Memory B cell (primary cell): ENCODE results near the gene RHEBL1.

Experiments
- ATAC-seq: fragments of 150-1000 bp; cut with Tn5 transposase; 2 replicates; pipeline ENCODE4 v1.10.0; 2021; ENCODE audit warnings: low read depth, mild to moderate bottlenecking, moderate library complexity
- DNase-seq, 2 donors: peaks; one replicate each; pipeline ENCODE4 v3.0.0; 2022; ENCODE audit warnings: low spot score in 2 of 2
- H3K27ac Mint-ChIP-seq: one replicate; pipeline ENCODE4 v1.8.0; 2022; ENCODE audit warnings: mild to moderate bottlenecking, moderate library complexity, mixed read lengths
- H3K27me3 Mint-ChIP-seq: one replicate; pipeline ENCODE4 v1.8.0; 2022; ENCODE audit warnings: mixed read lengths
- H3K36me3 Mint-ChIP-seq: one replicate; pipeline ENCODE4 v1.8.0; 2022; ENCODE audit warnings: mild to moderate bottlenecking, mixed read lengths
- H3K4me1 Mint-ChIP-seq: one replicate; pipeline ENCODE4 v1.8.0; 2022; ENCODE audit warnings: mixed read lengths
- H3K4me3 Mint-ChIP-seq: one replicate; pipeline ENCODE4 v1.8.0; 2022; ENCODE audit warnings: mild to moderate bottlenecking, moderate library complexity, mixed read lengths
- H3K9me3 Mint-ChIP-seq: one replicate; pipeline ENCODE4 v1.8.0; 2022; ENCODE audit warnings: mixed read lengths

RHEBL1 gene

GRCh38 chr12:49054524-49054923 lies 15.3 kb downstream of the RHEBL1 start:
- no peak overlapping the region for H3K27ac Mint-ChIP-seq
- peaks cover 31% of the 10 kb centered on the region for H3K36me3 Mint-ChIP-seq
- ATAC-seq: no peak
- no peak for DNase-seq
- no peaks in the 10 kb centered on the region for H3K9me3 Mint-ChIP-seq
- H3K4me3 Mint-ChIP-seq: no peak overlapping the region
- peaks cover 60% of the 10 kb centered on the region for H3K4me1 Mint-ChIP-seq
- H3K27me3 Mint-ChIP-seq: no peaks in the 10 kb centered on the region

DNA sequence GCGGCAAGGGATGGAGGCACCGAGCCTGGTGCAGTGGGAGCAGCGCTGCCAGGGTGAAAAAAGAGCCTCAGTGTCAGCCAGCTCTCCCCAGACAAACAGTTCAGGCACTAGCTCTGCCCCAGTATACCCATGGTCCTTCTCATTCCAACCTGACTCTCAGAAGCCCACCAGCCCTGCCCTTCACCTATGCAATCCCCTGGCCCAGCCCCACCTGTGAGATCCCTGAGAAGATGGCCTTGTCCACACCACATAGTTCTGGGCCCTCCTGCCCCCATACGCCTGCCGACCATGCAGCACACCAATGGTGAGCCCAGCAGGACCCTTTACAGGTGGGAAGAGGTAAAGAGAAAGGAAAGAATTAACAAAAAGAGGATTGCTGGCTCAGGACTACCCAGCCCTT lies 15.7 kb downstream of the RHEBL1 start:
- Mint-ChIP-seq H3K4me1 (peaks cover 56% of the 10 kb centered on the region), H3K4me3 (no peak overlapping the region), H3K27me3 (no peaks in the 10 kb centered on the region), H3K27ac (no peak overlapping the region), H3K9me3 (no peaks in the 10 kb centered on the region), H3K36me3 (peaks cover 31% of the 10 kb centered on the region)
- no peak for DNase-seq
- no peak for ATAC-seq

DNA sequence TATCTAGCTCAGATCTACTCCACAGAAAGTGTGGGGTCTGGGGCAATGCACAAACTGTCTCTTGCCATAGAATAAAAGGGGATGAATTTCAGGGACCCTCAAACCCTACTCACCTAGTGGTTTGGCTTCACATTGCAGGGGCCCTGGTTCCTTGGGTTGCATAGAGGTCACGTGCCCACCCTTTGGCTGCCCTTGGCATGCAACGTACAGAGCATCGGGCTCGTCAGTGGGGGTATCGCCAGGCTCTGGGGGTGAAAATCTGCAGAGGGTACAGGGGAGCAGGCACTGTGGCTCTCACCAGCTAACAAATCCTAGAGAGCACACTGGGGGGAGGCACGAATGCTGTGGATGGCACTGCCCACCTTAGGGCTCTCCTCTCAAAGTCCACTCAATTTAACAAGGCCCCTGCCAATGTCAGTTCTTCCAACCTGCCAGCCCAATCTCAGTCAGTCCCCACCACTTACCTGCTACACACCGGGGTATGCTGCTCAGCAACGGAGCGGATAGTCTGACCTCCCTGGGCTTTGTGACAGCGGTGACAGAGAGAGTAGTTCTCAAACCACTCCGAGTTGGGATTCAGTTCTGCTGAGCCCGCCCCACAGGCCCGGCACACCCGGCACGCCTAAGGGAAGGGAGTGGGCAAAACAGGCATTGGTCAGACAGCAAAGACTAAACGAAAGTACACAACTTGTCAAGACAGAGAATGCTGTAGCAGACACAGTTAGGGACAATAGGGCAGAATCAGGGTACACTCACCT lies 17.1 kb downstream of the RHEBL1 start:
- H3K36me3 Mint-ChIP-seq: peaks cover 41% of the 10 kb centered on the region
- ATAC-seq: no peak

GRCh38 chr12:49051777-49052438 lies 17.9 kb downstream of the RHEBL1 start:
- Mint-ChIP-seq H3K4me1 (peaks cover 34% of the 10 kb centered on the region), H3K9me3 (no peaks in the 10 kb centered on the region), H3K36me3 (peaks cover 42% of the 10 kb centered on the region), H3K4me3 (no peak overlapping the region), H3K27ac (no peak overlapping the region), H3K27me3 (no peaks in the 10 kb centered on the region)
- no peak for DNase-seq
- no peak for ATAC-seq

More for the DNA sequence above, 17.1 kb downstream of the RHEBL1 start:
- Mint-ChIP-seq H3K4me1 (peaks cover 42% of the 10 kb centered on the region), H3K27me3 (no peaks in the 10 kb centered on the region), H3K9me3 (no peaks in the 10 kb centered on the region), H3K4me3 (no peak overlapping the region), H3K27ac (no peak overlapping the region)
- no peak for DNase-seq

- Mint-ChIP-seq H3K9me3 (no peaks in the 10 kb centered on the region), H3K27me3 (no peaks in the 10 kb centered on the region), H3K4me1 (peaks cover 29% of the 10 kb centered on the region), H3K27ac (no peak overlapping the region), H3K4me3 (no peak overlapping the region), H3K36me3 (peaks cover 45% of the 10 kb centered on the region)
- DNase-seq: no peak
- ATAC-seq: no peak
Measured at GRCh38 chr12:49051373-49051764, 18.4 kb downstream of the RHEBL1 start.

GRCh38 chr12:49050507-49051372 lies 19.0 kb downstream of the RHEBL1 start:
- no peak overlapping the region for H3K27ac Mint-ChIP-seq
- no peaks in the 10 kb centered on the region for H3K9me3 Mint-ChIP-seq
- no peak overlapping the region for H3K4me3 Mint-ChIP-seq
- ATAC-seq (no peak), DNase-seq (no peak)
- H3K4me1 Mint-ChIP-seq: peaks cover 23% of the 10 kb centered on the region
- peaks cover 48% of the 10 kb centered on the region for H3K36me3 Mint-ChIP-seq
- no peaks in the 10 kb centered on the region for H3K27me3 Mint-ChIP-seq

DNA sequence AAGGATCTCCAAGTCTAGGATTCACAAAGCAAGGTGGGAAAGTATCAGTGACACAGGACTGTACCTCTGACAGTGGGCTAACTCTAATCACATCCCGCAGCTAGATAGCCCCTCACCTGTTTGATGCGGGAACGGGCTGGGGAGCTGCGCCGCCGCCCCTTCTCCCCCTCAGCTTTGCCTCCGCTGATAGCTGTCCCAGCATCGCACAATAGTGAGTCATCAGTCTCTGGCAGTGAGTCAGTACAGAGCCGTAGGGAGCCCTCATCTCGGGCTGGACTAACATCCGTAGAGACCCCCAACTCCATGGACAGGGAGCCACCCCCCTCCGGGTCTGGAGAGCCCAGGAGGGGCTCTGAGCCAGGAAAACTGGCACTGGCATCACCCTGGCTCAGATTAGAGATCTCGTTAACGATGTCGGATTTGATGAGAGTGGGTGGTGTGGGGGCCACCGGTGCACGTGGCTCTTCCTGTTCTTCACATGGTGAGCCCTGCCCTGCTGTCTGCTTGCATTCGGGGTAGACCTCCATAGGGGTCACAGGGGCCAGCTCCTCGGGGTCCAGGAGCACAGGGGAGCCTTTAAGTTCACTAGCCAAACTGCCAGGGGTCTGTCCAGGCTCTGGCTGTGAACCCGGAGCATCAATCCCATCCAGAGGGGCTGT lies 20.1 kb downstream of the RHEBL1 start:
- H3K27ac Mint-ChIP-seq: no peak overlapping the region
- H3K9me3 Mint-ChIP-seq: no peaks in the 10 kb centered on the region
- no peaks in the 10 kb centered on the region for H3K27me3 Mint-ChIP-seq
- H3K4me1 Mint-ChIP-seq: peaks cover 12% of the 10 kb centered on the region
- H3K4me3 Mint-ChIP-seq: no peak overlapping the region
- DNase-seq (no peak), ATAC-seq (no peak)
- H3K36me3 Mint-ChIP-seq: peaks cover 47% of the 10 kb centered on the region

GRCh38 chr12:49048953-49049352 lies 20.8 kb downstream of the RHEBL1 start:
- H3K27me3 Mint-ChIP-seq: no peaks in the 10 kb centered on the region
- H3K9me3 Mint-ChIP-seq: no peaks in the 10 kb centered on the region
- no peak overlapping the region for H3K27ac Mint-ChIP-seq
- H3K4me1 Mint-ChIP-seq: peaks cover 15% of the 10 kb centered on the region
- DNase-seq (no peak), ATAC-seq (no peak)
- H3K36me3 Mint-ChIP-seq: peaks cover 52% of the 10 kb centered on the region
- H3K4me3 Mint-ChIP-seq: no peak overlapping the region

DNA sequence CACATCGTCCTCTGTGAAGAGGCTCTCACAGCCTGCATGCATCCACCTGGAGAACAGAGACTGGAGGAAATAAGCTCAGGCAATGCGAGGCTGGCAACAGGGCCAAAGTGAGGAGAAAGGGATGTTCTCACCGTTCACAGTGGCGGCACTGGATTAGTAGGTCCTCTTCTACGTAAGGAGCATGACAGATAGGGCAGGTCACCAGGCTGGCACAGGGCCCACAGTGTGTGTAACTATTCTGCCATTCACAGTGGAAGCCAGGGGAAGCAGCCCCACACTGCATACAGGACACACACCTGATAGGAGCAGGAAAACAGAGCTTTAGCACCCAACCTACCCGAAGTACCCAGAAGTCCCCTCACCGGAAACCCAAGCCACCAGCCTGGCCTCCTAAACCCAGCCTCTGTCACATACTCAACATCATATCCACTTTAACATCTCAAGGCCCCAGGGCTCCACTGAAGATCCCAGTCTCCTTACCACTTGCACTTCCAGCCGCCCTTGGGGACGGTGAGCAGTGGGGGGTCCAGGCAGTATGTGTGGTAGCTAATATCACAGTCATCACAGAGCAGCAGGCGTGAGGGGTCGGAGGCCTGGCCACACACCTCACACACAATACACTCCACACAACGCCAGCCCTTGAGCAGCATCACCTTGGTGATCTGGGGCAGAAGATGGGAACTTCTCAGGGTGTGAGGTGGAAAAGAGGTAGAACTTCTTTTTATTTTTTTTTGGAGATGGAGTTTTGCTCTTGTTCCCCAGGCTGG lies 23.5 kb downstream of the RHEBL1 start:
- no peak overlapping the region for H3K4me3 Mint-ChIP-seq

DNA sequence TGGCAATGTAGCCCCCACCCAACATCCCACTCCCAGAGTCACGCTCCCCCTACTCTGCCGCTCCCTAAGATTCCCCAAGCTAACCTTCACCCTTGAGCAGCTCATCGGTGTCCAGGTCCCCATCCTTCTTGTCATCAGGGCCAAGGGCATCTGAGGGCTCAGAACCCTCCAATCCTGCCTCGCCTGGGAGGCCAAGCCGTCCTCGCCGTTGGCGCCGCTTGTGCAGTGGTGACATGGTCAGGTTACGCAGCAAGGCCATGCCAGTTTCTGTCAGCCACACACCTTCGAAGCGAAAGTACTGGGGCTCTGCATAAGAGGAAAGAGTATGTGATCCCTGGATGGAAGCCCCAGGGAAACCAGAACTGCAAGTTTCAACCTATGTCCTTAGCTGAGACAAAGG lies 25.1 kb downstream of the RHEBL1 start:
- no peaks in the 10 kb centered on the region for H3K27me3 Mint-ChIP-seq
- H3K36me3 Mint-ChIP-seq: peaks cover 48% of the 10 kb centered on the region
- ATAC-seq: no peak
- no peaks in the 10 kb centered on the region for H3K9me3 Mint-ChIP-seq
- peaks cover 7% of the 10 kb centered on the region for H3K4me1 Mint-ChIP-seq
- no peak overlapping the region for H3K27ac Mint-ChIP-seq
- H3K4me3 Mint-ChIP-seq: no peak overlapping the region
- DNase-seq: no peak

More for the DNA sequence above, 23.5 kb downstream of the RHEBL1 start:
- H3K9me3 Mint-ChIP-seq: no peaks in the 10 kb centered on the region
- H3K27ac Mint-ChIP-seq: no peak overlapping the region
- peaks cover 14% of the 10 kb centered on the region for H3K4me1 Mint-ChIP-seq
- no peak for DNase-seq
- no peak for ATAC-seq
- no peaks in the 10 kb centered on the region for H3K27me3 Mint-ChIP-seq
- H3K36me3 Mint-ChIP-seq: peaks cover 48% of the 10 kb centered on the region

GRCh38 chr12:49043856-49044258 lies 25.9 kb downstream of the RHEBL1 start:
- H3K27ac Mint-ChIP-seq: peak overlapping the region; percentile 49
- no peak overlapping the region for H3K4me3 Mint-ChIP-seq
- peaks cover 7% of the 10 kb centered on the region for H3K4me1 Mint-ChIP-seq
- peaks cover 48% of the 10 kb centered on the region for H3K36me3 Mint-ChIP-seq
- no peaks in the 10 kb centered on the region for H3K9me3 Mint-ChIP-seq
- ATAC-seq (peak; percentile 95), DNase-seq (peak; percentile 72 to 83)
- H3K27me3 Mint-ChIP-seq: no peaks in the 10 kb centered on the region

DNA sequence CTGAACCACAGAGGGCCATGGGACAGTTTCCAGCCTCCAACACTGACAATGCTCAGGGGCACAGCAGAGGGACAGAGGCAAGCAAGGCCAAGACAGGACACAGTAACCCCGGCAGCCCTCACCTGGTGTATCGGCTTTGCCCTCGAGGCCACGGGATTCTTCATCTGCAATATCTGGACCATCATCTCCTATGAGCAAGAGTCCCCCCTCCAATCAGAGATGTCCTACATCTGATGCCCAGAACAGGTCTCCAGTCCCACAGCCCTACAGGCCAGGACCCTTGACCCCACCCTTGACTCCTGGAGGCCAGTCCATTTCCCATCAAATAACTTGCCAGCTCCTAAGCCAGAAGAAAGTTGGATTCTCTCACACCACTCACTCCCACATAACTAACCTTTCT lies 26.5 kb downstream of the RHEBL1 start:
- ATAC-seq: no peak
- Mint-ChIP-seq H3K4me3 (no peak overlapping the region), H3K27me3 (no peaks in the 10 kb centered on the region), H3K4me1 (peaks cover 7% of the 10 kb centered on the region), H3K36me3 (peaks cover 48% of the 10 kb centered on the region), H3K9me3 (no peaks in the 10 kb centered on the region), H3K27ac (peak overlapping the region; percentile 49)
- no peak for DNase-seq

- Mint-ChIP-seq H3K36me3 (peaks cover 46% of the 10 kb centered on the region), H3K27me3 (no peaks in the 10 kb centered on the region)
Measured at GRCh38 chr12:49041881-49042484, 27.8 kb downstream of the RHEBL1 start.

More at GRCh38 chr12:49041881-49042484, 27.8 kb downstream of the RHEBL1 start:
- no peaks in the 10 kb centered on the region for H3K9me3 Mint-ChIP-seq
- no peak overlapping the region for H3K4me3 Mint-ChIP-seq
- DNase-seq: no peak
- H3K4me1 Mint-ChIP-seq: peaks cover 7% of the 10 kb centered on the region
- no peak overlapping the region for H3K27ac Mint-ChIP-seq
- no peak for ATAC-seq
